ENCODE results near the gene ERCC2.

The ERCC2 gene

GRCh38 chr19:45349430-45349941 is 20.9 kb downstream of the ERCC2 start:
- Histone ChIP-seq H4K20me1 (ENCODE audit: control insufficient read depth, insufficient read depth, low read depth, low read length) (no peaks in the 10 kb centered on the region), H3K9me3 (ENCODE audit: control insufficient read depth, insufficient read depth, low read length) (no peaks in the 10 kb centered on the region), H3K4me1 (ENCODE audit: control insufficient read depth, low read length) (no peaks in the 10 kb centered on the region), H3K4me3 (ENCODE audit: low read length) (no peak overlapping the region), H3K27me3 (ENCODE audit: control insufficient read depth, low read length) (no peaks in the 10 kb centered on the region), H3K4me2 (ENCODE audit: low read length) (no peak overlapping the region), H3K9me2 (replicated peaks; ENCODE audit: control insufficient read depth, low read length) (no peaks in the 10 kb centered on the region), H3F3A (ENCODE audit: control insufficient read depth, insufficient read depth) (no peaks in the 10 kb centered on the region), H3K79me2 (ENCODE audit: control insufficient read depth, low read length) (no peaks in the 10 kb centered on the region), H3K36me3 (ENCODE audit: control insufficient read depth, low read length) (peaks cover 16% of the 10 kb centered on the region), H3K27ac (ENCODE audit: low read depth, low read length) (no peak overlapping the region)
- TF ChIP-seq EZH2phosphoT487 (IDR thresholded peaks at IDR 0.05; ENCODE audit: borderline replicate concordance, low read length), result no peak
- TF ChIP-seq, protein P1, sequence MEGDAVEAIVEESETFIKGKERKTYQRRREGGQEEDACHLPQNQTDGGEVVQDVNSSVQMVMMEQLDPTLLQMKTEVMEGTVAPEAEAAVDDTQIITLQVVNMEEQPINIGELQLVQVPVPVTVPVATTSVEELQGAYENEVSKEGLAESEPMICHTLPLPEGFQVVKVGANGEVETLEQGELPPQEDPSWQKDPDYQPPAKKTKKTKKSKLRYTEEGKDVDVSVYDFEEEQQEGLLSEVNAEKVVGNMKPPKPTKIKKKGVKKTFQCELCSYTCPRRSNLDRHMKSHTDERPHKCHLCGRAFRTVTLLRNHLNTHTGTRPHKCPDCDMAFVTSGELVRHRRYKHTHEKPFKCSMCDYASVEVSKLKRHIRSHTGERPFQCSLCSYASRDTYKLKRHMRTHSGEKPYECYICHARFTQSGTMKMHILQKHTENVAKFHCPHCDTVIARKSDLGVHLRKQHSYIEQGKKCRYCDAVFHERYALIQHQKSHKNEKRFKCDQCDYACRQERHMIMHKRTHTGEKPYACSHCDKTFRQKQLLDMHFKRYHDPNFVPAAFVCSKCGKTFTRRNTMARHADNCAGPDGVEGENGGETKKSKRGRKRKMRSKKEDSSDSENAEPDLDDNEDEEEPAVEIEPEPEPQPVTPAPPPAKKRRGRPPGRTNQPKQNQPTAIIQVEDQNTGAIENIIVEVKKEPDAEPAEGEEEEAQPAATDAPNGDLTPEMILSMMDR (IDR thresholded peaks at IDR 0.05; ENCODE audit: low read depth, low read length, poor library complexity, severe bottlenecking), result no peak

DNA sequence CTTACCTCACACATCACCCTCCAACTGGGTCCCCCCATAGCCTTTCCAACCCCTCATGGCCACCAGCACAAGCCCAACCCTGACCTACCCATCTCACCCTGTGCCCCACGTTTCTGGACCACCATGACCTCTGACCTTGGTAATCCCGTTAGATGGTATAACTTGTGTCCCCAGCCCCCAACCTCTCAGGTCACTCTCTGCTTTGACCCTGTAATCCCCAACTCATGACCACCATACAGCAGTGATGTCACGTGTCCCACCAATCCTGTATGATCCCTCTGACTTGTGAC is 21.3 kb downstream of the ERCC2 start:
- no peaks in the 10 kb centered on the region for H3K79me2 ChIP-seq (ENCODE audit: control insufficient read depth, low read length)
- no peaks in the 10 kb centered on the region for H3K9me2 ChIP-seq (replicated peaks; ENCODE audit: control insufficient read depth, low read length)
- H3K4me2 ChIP-seq (ENCODE audit: low read length), result no peak overlapping the region
- no peaks in the 10 kb centered on the region for H3K4me1 ChIP-seq (ENCODE audit: control insufficient read depth, low read length)
- TF ChIP-seq EZH2phosphoT487 (IDR thresholded peaks at IDR 0.05; ENCODE audit: borderline replicate concordance, low read length), result no peak
- TF ChIP-seq, protein P1 (IDR thresholded peaks at IDR 0.05; ENCODE audit: low read depth, low read length, poor library complexity, severe bottlenecking), result no peak
- H3K27ac ChIP-seq (ENCODE audit: low read depth, low read length), result no peak overlapping the region
- H3F3A ChIP-seq (ENCODE audit: control insufficient read depth, insufficient read depth), result no peaks in the 10 kb centered on the region
- H3K36me3 ChIP-seq (ENCODE audit: control insufficient read depth, low read length), result peaks cover 12% of the 10 kb centered on the region
- no peaks in the 10 kb centered on the region for H4K20me1 ChIP-seq (ENCODE audit: control insufficient read depth, insufficient read depth, low read depth, low read length)
- H3K9me3 ChIP-seq (ENCODE audit: control insufficient read depth, insufficient read depth, low read length), result no peaks in the 10 kb centered on the region
- no peak overlapping the region for H3K4me3 ChIP-seq (ENCODE audit: low read length)
- H3K27me3 ChIP-seq (ENCODE audit: control insufficient read depth, low read length), result no peaks in the 10 kb centered on the region

DNA sequence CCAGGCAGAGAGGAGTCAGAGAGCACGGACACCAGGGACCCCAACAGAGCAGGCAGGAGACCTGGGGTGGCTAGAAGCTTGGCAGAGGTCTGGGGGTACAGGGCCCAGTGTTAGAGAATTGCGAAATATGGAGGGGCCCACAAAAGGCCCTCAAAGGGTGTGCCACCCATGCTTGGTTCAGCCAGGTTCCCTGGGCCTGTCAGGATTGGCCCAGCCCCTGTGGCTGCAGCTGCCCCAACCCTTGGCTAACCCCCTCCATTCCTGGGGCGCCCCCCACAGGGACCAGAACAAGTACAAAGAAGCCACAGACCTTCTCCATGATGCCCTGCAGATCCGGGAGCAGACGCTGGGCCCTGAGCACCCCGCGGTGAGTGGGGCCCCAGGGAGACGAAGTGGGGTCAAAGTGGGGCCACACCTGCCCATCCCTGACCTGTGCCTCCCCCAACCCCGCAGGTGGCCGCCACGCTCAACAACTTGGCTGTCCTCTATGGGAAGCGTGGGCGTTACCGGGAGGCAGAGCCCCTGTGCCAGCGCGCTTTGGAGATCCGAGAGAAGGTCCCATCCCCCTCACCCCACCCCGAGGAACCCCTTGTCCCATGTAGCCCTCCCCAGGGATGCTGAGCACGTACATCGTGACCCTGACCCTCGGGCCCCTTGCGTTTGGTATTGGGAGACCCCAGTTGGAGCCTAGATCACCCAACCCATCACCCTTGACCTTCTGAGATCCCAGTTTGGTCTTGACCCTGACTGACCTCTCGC is 21.8 kb downstream of the ERCC2 start:
- H3F3A ChIP-seq (ENCODE audit: control insufficient read depth, insufficient read depth), result no peaks in the 10 kb centered on the region
- H4K20me1 ChIP-seq (ENCODE audit: control insufficient read depth, insufficient read depth, low read depth, low read length), result no peaks in the 10 kb centered on the region
- no peak overlapping the region for H3K4me2 ChIP-seq (ENCODE audit: low read length)
- TF ChIP-seq, protein P1 (IDR thresholded peaks at IDR 0.05; ENCODE audit: low read depth, low read length, poor library complexity, severe bottlenecking), result no peak
- no peak for TF ChIP-seq EZH2phosphoT487 (IDR thresholded peaks at IDR 0.05; ENCODE audit: borderline replicate concordance, low read length)
- H3K27ac ChIP-seq (ENCODE audit: low read depth, low read length), result no peak overlapping the region
- no peaks in the 10 kb centered on the region for H3K4me1 ChIP-seq (ENCODE audit: control insufficient read depth, low read length)
- H3K9me3 ChIP-seq (ENCODE audit: control insufficient read depth, insufficient read depth, low read length), result no peaks in the 10 kb centered on the region
- H3K27me3 ChIP-seq (ENCODE audit: control insufficient read depth, low read length), result no peaks in the 10 kb centered on the region
- H3K4me3 ChIP-seq (ENCODE audit: low read length), result no peak overlapping the region
- H3K36me3 ChIP-seq (ENCODE audit: control insufficient read depth, low read length), result peaks cover 11% of the 10 kb centered on the region; the same call in 1 of the 2 replicates
- no peaks in the 10 kb centered on the region for H3K79me2 ChIP-seq (ENCODE audit: control insufficient read depth, low read length)
- H3K9me2 ChIP-seq (replicated peaks; ENCODE audit: control insufficient read depth, low read length), result no peaks in the 10 kb centered on the region

All from DOHH2 (cell line).